BLaER1 treated with 17β-estradiol and CSF1 and Interleukin-3, amounts not matched to agents 10 nM and 100 nM (cell line): ENCODE data around the gene COL18A1.

ENCODE experiments used
- H3K27ac ChIP-seq, 11 experiments: shearing (Covaris generic); formaldehyde crosslinking; 2 replicates each; pipeline ENCODE4 v1.8.1; 2022
- H3K27me3 ChIP-seq, 11 experiments: shearing (Covaris generic); formaldehyde crosslinking; 2 replicates each; pipeline ENCODE4 v1.8.1; 2022
- H3K36me3 ChIP-seq, 11 experiments: shearing (Covaris generic); formaldehyde crosslinking; 2 replicates each; pipeline ENCODE4 v1.8.1; 2022
- H3K4me1 ChIP-seq, 10 experiments: shearing (Covaris generic); formaldehyde crosslinking; 2 replicates each; pipeline ENCODE4 v1.8.1; 2022
- H3K4me2 ChIP-seq, 11 experiments: shearing (Covaris generic); formaldehyde crosslinking; 2 replicates each; pipeline ENCODE4 v1.8.1; 2022
- H3K4me3 ChIP-seq, 10 experiments: shearing (Covaris generic); formaldehyde crosslinking; 2 replicates each; pipeline ENCODE4 v1.8.1; 2022
- H3K9ac ChIP-seq, 11 experiments: shearing (Covaris generic); formaldehyde crosslinking; 2 replicates each; pipeline ENCODE4 v1.8.1; 2022
- H3K9me3 ChIP-seq, 11 experiments: shearing (Covaris generic); formaldehyde crosslinking; replicated peaks in 1 of 11; 2 replicates each; pipeline ENCODE4 v1.8.1; 2022
- H4K20me1 ChIP-seq, 11 experiments: shearing (Covaris generic); formaldehyde crosslinking; 2 replicates each; pipeline ENCODE4 v1.8.1; 2022
- Cebpa-rat ChIP-seq, 11 experiments: shearing (Covaris generic); IDR thresholded peaks; 2 replicates each; pipeline ENCODE4 v1.8.1; 2022

Gene COL18A1

DNA sequence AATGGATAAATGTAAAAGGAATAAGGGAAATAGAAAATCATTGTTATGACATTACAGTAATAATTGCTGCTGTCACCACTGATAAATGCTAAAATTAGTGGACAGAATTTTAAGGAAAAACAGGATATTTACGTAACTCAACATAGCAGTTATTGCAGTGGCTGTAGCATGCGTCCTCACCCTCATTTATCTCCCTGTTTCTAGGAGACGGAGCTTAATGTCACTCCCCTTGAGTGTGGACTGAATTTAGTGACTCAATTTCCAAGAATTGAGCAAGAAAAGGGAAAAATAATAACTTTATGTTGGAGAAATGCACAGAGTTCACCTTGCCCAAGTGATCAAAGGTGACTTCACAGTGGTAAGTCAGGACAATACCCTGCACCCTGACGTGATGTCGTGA, 33.3 kb upstream of the COL18A1 start:
- peak overlapping the region in 2 of 11 experiments; percentile 9 to 79; a peak in 2 of 22 replicates for H3K27ac ChIP-seq
- no peaks in the 10 kb centered on the region for H3K36me3 ChIP-seq
- no peaks in the 10 kb centered on the region for H4K20me1 ChIP-seq
- H3K4me3 ChIP-seq, result no peak overlapping the region
- peak overlapping the region in 9 of 11 experiments; percentile 2 to 78 (median 56); a peak in 17 of 22 replicates for H3K4me2 ChIP-seq
- H3K27me3 ChIP-seq, result no peaks in the 10 kb centered on the region
- no peak overlapping the region for H3K9ac ChIP-seq
- H3K4me1 ChIP-seq, result peaks cover 18 to 75% (median 72%) of the 10 kb centered on the region in 10 experiments
- no peak for TF ChIP-seq Cebpa-rat (IDR thresholded peaks at IDR 0.05)
- H3K9me3 ChIP-seq, result peaks cover 0 to 1% (median 0%) of the 10 kb centered on the region in 11 experiments; a peak in 3 of 22 replicates

DNA sequence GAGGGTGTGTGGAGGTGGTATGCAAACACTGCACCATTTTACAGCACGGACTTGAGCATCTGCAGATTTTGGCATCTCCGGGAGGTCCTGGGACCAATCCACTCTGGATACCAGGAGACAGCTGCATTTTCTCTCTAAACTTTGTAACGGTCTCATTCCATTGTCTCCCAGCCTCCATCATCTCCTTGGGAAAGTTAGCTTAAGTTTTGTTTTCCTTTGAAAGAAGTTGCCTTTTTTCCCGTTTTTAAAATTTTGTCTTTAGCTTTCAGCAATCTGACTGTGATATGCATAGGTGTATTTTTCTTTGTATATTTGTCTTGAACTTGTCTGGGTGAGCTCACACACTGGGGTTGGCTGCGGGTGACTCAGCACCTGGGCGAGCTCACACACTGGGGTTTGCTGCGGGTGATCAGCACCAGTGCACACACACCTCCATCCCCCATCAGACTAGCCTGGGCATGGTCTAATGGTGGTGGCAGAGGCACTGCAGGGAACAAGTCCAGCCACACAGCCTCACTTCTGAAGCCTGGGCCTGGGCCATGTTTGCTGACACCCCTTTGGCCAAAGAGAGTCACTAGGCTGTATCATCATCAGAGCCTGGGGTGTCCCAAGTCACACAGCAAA, 32.1 kb upstream of the COL18A1 start:
- Histone ChIP-seq H3K27ac (peak overlapping the region in 1 of 11 experiments; percentile 36; a peak in 1 of 22 replicates), H3K4me3 (no peak overlapping the region), H3K9me3 (peaks cover 0 to 11% (median 7%) of the 10 kb centered on the region in 11 experiments; a peak in 7 of 22 replicates), H3K36me3 (no peaks in the 10 kb centered on the region), H4K20me1 (no peaks in the 10 kb centered on the region), H3K27me3 (peaks cover 0 to 7% (median 0%) of the 10 kb centered on the region in 11 experiments; a peak in 3 of 22 replicates), H3K4me1 (peaks cover 18 to 63% (median 60%) of the 10 kb centered on the region in 10 experiments), H3K9ac (no peak overlapping the region), H3K4me2 (peak overlapping the region in 8 of 11 experiments; percentile 41 to 71 (median 53); a peak in 16 of 22 replicates)
- no peak for TF ChIP-seq Cebpa-rat (IDR thresholded peaks at IDR 0.05)

DNA sequence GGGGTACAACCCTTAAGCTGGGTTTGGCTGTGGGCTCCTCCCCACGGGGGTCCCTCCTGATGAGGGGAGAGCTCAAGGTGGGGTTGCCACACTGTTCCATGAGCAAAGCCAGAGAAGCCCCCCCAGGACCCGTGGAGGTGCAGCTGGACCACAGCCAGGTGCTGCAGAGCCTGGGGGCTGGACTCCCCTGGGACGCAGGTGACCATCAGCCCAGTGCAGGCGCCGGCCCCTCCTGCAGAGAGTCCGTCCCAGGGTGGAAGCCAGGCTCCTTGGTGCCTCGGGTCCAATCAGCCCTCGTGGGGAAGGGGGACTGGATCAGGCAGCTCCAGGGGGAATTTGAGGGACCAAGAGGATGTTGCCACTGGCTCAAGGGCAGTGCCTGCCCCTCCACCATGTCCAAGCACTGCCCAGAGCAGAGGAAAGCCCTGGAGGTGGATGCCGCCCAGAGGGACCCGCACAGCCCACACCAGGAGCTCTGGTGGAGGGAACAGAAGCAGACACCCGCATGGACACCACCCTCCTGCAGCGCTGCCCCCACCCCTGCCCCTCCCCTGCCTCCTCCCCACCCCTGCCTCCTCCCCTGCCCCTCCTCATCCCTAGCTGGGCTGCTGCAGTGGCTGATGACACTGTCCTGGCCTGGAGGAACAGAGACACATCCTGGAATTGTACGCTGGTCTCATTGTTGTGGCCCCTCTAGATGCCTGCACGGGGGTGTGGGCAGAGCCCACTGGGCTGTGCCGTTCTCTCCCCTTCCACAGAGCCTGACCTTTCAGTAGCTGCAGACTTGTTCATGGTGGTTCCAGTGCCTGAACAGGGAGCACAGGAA, 30.8 kb upstream of the COL18A1 start:
- no peak for TF ChIP-seq Cebpa-rat (IDR thresholded peaks at IDR 0.05)
- peaks cover 0 to 12% (median 5%) of the 10 kb centered on the region in 11 experiments; a peak in 5 of 22 replicates for H3K27me3 ChIP-seq
- no peaks in the 10 kb centered on the region for H3K36me3 ChIP-seq
- H3K4me2 ChIP-seq, result peak overlapping the region in 7 of 11 experiments; percentile 41 to 71 (median 56); a peak in 7 of 22 replicates
- H3K4me3 ChIP-seq, result no peak overlapping the region
- H3K9ac ChIP-seq, result no peak overlapping the region
- peaks cover 0 to 11% (median 7%) of the 10 kb centered on the region in 11 experiments; a peak in 7 of 22 replicates for H3K9me3 ChIP-seq
- no peaks in the 10 kb centered on the region for H4K20me1 ChIP-seq
- peak overlapping the region in 1 of 11 experiments; percentile 36; a peak in 2 of 22 replicates for H3K27ac ChIP-seq
- H3K4me1 ChIP-seq, result peaks cover 18 to 50% (median 47%) of the 10 kb centered on the region in 10 experiments

DNA sequence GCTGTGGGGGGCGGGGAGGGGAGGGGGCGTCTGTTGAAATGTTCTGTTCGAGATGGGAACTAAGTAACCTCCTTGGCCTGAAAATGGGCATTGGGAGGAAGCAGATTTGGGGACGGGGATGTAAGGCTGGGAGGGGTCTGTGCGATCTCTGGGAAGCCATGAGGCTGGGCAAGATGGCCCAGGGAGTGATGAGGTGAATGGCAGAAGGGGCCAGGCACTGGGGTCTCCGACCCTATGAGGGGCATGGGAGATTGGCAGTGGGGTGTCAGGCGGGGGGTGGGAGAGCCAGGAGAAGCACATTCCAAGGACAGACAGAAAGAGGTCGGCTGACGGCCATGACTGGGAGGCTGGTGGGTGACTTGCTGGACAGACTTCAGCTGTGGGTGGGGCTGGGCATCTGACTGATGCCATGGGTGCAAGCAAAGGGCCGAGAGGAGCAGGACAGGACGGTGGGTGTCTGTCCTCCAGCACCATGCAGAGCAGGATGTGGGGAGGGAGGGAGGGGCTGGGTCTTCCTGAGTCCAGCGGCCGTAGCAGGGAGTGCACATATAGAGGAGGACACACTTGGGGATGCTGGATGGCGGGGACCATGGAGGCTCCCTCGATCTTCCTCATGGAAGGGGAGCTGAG, 30.0 kb upstream of the COL18A1 start:
- H3K4me1 ChIP-seq, result peaks cover 14 to 42% (median 39%) of the 10 kb centered on the region in 10 experiments
- no peak overlapping the region for H3K4me3 ChIP-seq
- no peaks in the 10 kb centered on the region for H3K36me3 ChIP-seq
- H3K4me2 ChIP-seq, result no peak overlapping the region
- H4K20me1 ChIP-seq, result no peaks in the 10 kb centered on the region
- no peak for TF ChIP-seq Cebpa-rat (IDR thresholded peaks at IDR 0.05)
- peaks cover 0 to 11% (median 7%) of the 10 kb centered on the region in 11 experiments; a peak in 7 of 22 replicates for H3K9me3 ChIP-seq
- peaks cover 0 to 12% (median 5%) of the 10 kb centered on the region in 11 experiments; a peak in 5 of 22 replicates for H3K27me3 ChIP-seq
- H3K9ac ChIP-seq, result no peak overlapping the region
- no peak overlapping the region for H3K27ac ChIP-seq

DNA sequence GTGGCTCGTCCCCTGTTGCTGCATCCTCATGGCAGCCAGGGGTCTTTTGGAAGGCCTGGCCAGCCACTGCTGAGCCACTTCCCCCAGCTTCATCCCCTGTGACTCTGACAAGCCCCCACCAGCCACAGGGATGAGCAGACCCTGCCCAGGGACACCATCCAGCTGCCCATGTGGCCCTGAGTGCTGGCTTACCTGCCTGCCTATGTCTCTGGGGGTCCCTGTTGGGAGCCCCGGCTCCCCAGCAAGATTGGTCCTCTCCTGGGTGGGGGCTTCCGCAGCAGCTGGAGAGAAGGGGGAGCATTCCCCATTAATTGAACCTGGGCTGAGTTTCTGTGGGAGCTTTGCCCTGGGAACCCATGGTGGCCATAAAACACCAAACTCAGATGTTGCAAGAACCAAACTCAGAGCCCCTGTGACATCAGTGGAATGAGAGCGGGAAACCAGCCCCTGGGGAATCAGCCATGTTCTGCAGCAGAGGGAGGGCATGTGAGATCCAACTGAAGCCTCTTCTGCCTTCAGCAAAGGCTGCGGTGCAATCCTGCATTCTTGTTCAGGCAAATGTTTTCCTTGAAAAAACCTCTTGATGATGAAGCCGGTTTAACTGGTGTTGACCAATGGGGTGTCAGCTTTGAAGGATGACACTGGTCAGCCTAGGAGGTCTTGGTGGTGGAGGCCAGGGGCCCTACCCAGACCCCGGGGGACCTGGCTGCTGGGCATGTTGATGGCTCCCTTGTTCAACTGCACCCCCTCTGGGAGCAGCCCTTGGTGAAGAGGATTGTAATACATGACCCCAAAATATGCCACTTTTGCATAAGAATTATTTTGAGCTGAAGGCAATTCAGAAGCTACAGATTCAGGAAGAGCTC, 28.3 kb upstream of the COL18A1 start:
- Histone ChIP-seq H3K4me1 (peaks cover 0 to 25% (median 22%) of the 10 kb centered on the region in 10 experiments; a peak in 18 of 20 replicates), H3K27me3 (peaks cover 0 to 12% (median 5%) of the 10 kb centered on the region in 11 experiments; a peak in 5 of 22 replicates), H3K36me3 (no peaks in the 10 kb centered on the region), H3K9me3 (peaks cover 0 to 11% (median 7%) of the 10 kb centered on the region in 11 experiments; a peak in 7 of 22 replicates), H3K9ac (no peak overlapping the region), H3K4me2 (no peak overlapping the region), H3K27ac (no peak overlapping the region), H4K20me1 (0 out of 22 replicates have a peak, but pooled peaks cover 0 to 4% (median 0%) of the 10 kb centered on the region in 11 experiments), H3K4me3 (no peak overlapping the region)
- no peak for TF ChIP-seq Cebpa-rat (IDR thresholded peaks at IDR 0.05)

DNA sequence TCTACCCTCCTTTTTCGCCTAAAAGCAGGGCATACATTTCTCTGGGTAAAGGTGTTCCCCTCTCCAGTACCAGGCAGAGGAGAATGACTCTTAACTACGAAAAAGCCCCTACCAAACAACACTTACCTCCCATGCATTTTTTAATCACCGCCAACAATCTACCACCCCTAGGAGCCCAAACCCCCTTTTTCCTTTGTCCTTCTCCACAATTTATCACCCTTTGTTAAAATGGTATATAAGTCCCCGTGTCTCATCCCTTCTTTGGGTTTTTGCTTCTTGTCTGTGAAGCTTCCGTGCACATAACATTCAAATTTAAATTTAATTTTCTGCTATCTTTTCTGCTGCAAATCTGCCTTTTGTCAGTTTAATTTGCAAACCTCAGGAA, 27.6 kb upstream of the COL18A1 start:
- H3K4me1 ChIP-seq, result peaks cover 0 to 19% (median 16%) of the 10 kb centered on the region in 10 experiments; a peak in 17 of 20 replicates
- no peak for TF ChIP-seq Cebpa-rat (IDR thresholded peaks at IDR 0.05)
- H3K9ac ChIP-seq, result no peak overlapping the region
- peaks cover 0 to 11% (median 7%) of the 10 kb centered on the region in 11 experiments; a peak in 7 of 22 replicates for H3K9me3 ChIP-seq
- no peak overlapping the region for H3K27ac ChIP-seq
- no peak overlapping the region for H3K4me3 ChIP-seq
- no peak overlapping the region for H3K4me2 ChIP-seq
- peaks cover 0 to 12% (median 5%) of the 10 kb centered on the region in 11 experiments; a peak in 5 of 22 replicates for H3K27me3 ChIP-seq
- H4K20me1 ChIP-seq, result 0 out of 22 replicates have a peak, but pooled peaks cover 0 to 8% (median 0%) of the 10 kb centered on the region in 11 experiments
- H3K36me3 ChIP-seq, result no peaks in the 10 kb centered on the region

DNA sequence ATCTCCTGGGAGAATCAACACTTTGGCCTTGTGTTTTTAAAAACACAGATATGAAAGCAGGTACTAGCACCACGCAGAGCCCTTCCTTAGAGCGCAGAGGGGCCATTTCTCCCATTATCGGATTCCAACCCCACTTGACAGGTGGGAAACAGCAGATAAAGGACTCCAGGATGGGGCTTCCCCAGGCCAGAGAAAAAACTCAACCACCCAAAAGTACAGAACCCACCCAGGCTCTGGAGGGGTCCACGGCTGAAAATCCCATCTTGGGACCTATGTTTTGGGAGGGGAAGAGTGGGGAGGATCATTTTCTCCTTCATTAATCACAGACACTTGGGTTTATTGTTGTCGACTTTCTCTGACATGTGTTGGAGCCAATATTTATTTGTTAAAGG, 27.1 kb upstream of the COL18A1 start:
- no peak overlapping the region for H3K9ac ChIP-seq
- H3K27ac ChIP-seq, result no peak overlapping the region
- H3K9me3 ChIP-seq, result peaks cover 0 to 11% (median 7%) of the 10 kb centered on the region in 11 experiments; a peak in 7 of 22 replicates

More for the DNA sequence above, 27.1 kb upstream of the COL18A1 start:
- Histone ChIP-seq H3K27me3 (peaks cover 0 to 17% (median 5%) of the 10 kb centered on the region in 11 experiments; a peak in 7 of 22 replicates), H3K4me3 (no peak overlapping the region), H3K36me3 (no peaks in the 10 kb centered on the region), H3K4me2 (no peak overlapping the region), H3K4me1 (peaks cover 0 to 18% (median 14%) of the 10 kb centered on the region in 10 experiments; a peak in 17 of 20 replicates), H4K20me1 (0 out of 22 replicates have a peak, but pooled peaks cover 0 to 13% (median 0%) of the 10 kb centered on the region in 11 experiments)
- no peak for TF ChIP-seq Cebpa-rat (IDR thresholded peaks at IDR 0.05)
